ENCODE results near the gene GPR15.

DNA sequence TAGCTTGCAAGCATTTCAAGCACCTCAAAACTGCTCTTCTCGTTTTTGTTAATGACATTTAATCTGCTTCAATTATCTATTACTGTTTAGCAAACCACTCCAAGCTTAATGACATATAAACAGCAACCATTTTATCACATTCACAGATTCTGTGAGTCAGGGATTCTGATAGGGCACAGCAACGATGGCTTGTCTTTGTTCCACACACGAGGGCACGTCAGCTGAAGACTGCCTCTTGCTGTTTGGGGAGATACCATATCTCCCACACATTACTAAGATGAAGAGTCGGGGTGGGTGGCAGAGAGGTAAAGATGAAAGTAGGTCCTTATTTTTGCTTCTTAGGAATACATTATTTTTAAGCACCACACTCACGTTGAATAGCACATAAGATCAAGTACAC lies 42.4 kb downstream of the GPR15 start:
- TF ChIP-seq, protein P1, sequence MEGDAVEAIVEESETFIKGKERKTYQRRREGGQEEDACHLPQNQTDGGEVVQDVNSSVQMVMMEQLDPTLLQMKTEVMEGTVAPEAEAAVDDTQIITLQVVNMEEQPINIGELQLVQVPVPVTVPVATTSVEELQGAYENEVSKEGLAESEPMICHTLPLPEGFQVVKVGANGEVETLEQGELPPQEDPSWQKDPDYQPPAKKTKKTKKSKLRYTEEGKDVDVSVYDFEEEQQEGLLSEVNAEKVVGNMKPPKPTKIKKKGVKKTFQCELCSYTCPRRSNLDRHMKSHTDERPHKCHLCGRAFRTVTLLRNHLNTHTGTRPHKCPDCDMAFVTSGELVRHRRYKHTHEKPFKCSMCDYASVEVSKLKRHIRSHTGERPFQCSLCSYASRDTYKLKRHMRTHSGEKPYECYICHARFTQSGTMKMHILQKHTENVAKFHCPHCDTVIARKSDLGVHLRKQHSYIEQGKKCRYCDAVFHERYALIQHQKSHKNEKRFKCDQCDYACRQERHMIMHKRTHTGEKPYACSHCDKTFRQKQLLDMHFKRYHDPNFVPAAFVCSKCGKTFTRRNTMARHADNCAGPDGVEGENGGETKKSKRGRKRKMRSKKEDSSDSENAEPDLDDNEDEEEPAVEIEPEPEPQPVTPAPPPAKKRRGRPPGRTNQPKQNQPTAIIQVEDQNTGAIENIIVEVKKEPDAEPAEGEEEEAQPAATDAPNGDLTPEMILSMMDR (IDR thresholded peaks at IDR 0.05; ENCODE audit: poor library complexity, severe bottlenecking): no peak
- TF ChIP-seq, protein P2, sequence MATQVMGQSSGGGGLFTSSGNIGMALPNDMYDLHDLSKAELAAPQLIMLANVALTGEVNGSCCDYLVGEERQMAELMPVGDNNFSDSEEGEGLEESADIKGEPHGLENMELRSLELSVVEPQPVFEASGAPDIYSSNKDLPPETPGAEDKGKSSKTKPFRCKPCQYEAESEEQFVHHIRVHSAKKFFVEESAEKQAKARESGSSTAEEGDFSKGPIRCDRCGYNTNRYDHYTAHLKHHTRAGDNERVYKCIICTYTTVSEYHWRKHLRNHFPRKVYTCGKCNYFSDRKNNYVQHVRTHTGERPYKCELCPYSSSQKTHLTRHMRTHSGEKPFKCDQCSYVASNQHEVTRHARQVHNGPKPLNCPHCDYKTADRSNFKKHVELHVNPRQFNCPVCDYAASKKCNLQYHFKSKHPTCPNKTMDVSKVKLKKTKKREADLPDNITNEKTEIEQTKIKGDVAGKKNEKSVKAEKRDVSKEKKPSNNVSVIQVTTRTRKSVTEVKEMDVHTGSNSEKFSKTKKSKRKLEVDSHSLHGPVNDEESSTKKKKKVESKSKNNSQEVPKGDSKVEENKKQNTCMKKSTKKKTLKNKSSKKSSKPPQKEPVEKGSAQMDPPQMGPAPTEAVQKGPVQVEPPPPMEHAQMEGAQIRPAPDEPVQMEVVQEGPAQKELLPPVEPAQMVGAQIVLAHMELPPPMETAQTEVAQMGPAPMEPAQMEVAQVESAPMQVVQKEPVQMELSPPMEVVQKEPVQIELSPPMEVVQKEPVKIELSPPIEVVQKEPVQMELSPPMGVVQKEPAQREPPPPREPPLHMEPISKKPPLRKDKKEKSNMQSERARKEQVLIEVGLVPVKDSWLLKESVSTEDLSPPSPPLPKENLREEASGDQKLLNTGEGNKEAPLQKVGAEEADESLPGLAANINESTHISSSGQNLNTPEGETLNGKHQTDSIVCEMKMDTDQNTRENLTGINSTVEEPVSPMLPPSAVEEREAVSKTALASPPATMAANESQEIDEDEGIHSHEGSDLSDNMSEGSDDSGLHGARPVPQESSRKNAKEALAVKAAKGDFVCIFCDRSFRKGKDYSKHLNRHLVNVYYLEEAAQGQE (IDR thresholded peaks at IDR 0.05; ENCODE audit: borderline replicate concordance): no peak
- TF ChIP-seq POLR2AphosphoS5 (IDR thresholded peaks at IDR 0.05): no peak
- no peak for TF ChIP-seq EP300 (conservative IDR thresholded peaks at IDR 0.05; ENCODE audit: poor library complexity, severe bottlenecking)
